Trophoblast cell (in vitro differentiated cells and primary cell): Measurements from ENCODE around the gene SORD. TPM values are rescaled to one million over a fixed set of nuclear protein-coding genes. Genes with fewer than 3 reads are reported as not detected.
"Not testable (repeated sequence)": the region's sequence is repeated elsewhere in the genome, so short reads cannot be mapped to it uniquely, and the experiment has no call there.

Source experiments
- DNase-seq, 2 donors: peaks; one replicate each; pipeline ENCODE4 v3.0.0-alpha.2; 2016
- H2AFZ ChIP-seq: 2 replicates; pipeline ENCODE4 v1.6.1; 2013; ENCODE audit warnings: low read length, moderate library complexity, mild to moderate bottlenecking; ENCODE audit not compliant: insufficient read depth, poor library complexity
- H2AK5ac ChIP-seq: 2 replicates; pipeline ENCODE4 v1.6.1; 2013; ENCODE audit warnings: mild to moderate bottlenecking, low read length
- H2BK120ac ChIP-seq: 2 replicates; pipeline ENCODE4 v1.6.1; 2013; ENCODE audit warnings: low read length, mild to moderate bottlenecking, moderate library complexity; ENCODE audit not compliant: insufficient read depth, poor library complexity
- H2BK12ac ChIP-seq: 2 replicates; pipeline ENCODE4 v1.6.1; 2013; ENCODE audit warnings: mild to moderate bottlenecking, low read length, moderate library complexity
- H2BK5ac ChIP-seq: 2 replicates; pipeline ENCODE4 v1.6.1; 2013; ENCODE audit warnings: low read length, low read depth, moderate library complexity, mild to moderate bottlenecking; ENCODE audit not compliant: poor library complexity
- H3K14ac ChIP-seq: 2 replicates; pipeline ENCODE4 v1.6.1; 2013; ENCODE audit warnings: mild to moderate bottlenecking, low read length
- H3K18ac ChIP-seq: 2 replicates; pipeline ENCODE4 v1.6.1; 2013; ENCODE audit warnings: mild to moderate bottlenecking, low read length
- H3K23ac ChIP-seq: 2 replicates; pipeline ENCODE4 v1.6.1; 2013; ENCODE audit warnings: low read length
- H3K27ac ChIP-seq: 2 replicates; pipeline ENCODE4 v1.5.1; 2013; ENCODE audit warnings: low read depth, mild to moderate bottlenecking, inconsistent platforms, low read length, moderate library complexity
- H3K27me3 ChIP-seq: 2 replicates; pipeline ENCODE4 v1.6.1; 2013; ENCODE audit warnings: inconsistent platforms, mild to moderate bottlenecking, low read length, moderate library complexity; ENCODE audit not compliant: insufficient read depth
- H3K36me3 ChIP-seq, 2 experiments: 1 replicate in 1 of 2; 2 replicates in 1 of 2; pipeline ENCODE4 v1.6.1; 2013; ENCODE audit warnings: low read length in 2 of 2, mild to moderate bottlenecking in 2 of 2, moderate library complexity in 1 of 2; ENCODE audit not compliant: insufficient read depth in 2 of 2, control insufficient read depth in 1 of 2
- H3K4ac ChIP-seq: 2 replicates; pipeline ENCODE4 v1.6.1; 2013; ENCODE audit warnings: low read depth, mild to moderate bottlenecking, low read length, moderate library complexity
- H3K4me1 ChIP-seq, 2 experiments: 1 replicate in 1 of 2; 2 replicates in 1 of 2; pipeline ENCODE4 v1.6.1; 2013; ENCODE audit warnings: low read length in 2 of 2, mild to moderate bottlenecking in 2 of 2, moderate library complexity in 1 of 2; ENCODE audit not compliant: insufficient read depth in 2 of 2, control insufficient read depth in 1 of 2
- H3K4me2 ChIP-seq: 2 replicates; pipeline ENCODE4 v1.6.1; 2013; ENCODE audit warnings: inconsistent platforms, mild to moderate bottlenecking, low read length, moderate library complexity
- H3K4me3 ChIP-seq: 2 replicates; pipeline ENCODE4 v1.5.1; 2013; ENCODE audit warnings: mild to moderate bottlenecking, low read depth, low read length, inconsistent platforms
- H3K79me1 ChIP-seq: one replicate; pipeline ENCODE4 v1.6.1; 2013; ENCODE audit warnings: low read length
- H3K79me2 ChIP-seq: 2 replicates; pipeline ENCODE4 v1.6.1; 2013; ENCODE audit warnings: low read length, mild to moderate bottlenecking; ENCODE audit not compliant: control insufficient read depth, insufficient read depth, poor library complexity
- H3K9ac ChIP-seq: 2 replicates; pipeline ENCODE4 v1.6.1; 2013; ENCODE audit warnings: mild to moderate bottlenecking, low read length
- H3K9me3 ChIP-seq: 2 replicates; pipeline ENCODE4 v1.6.1; 2013; ENCODE audit warnings: low read depth, mild to moderate bottlenecking, control low read depth, inconsistent platforms, low read length; ENCODE audit not compliant: insufficient read depth
- H4K12ac ChIP-seq: 2 replicates; pipeline ENCODE4 v1.6.1; 2013; ENCODE audit warnings: low read depth, mild to moderate bottlenecking, low read length, moderate library complexity
- H4K8ac ChIP-seq: 2 replicates; pipeline ENCODE4 v1.6.1; 2013; ENCODE audit warnings: low read depth, mild to moderate bottlenecking, low read length, moderate library complexity
- H4K91ac ChIP-seq: one replicate; pipeline ENCODE4 v1.6.1; 2013; ENCODE audit warnings: low read depth, mild to moderate bottlenecking, low read length, moderate library complexity
- WGBS: extraction: QIAGEN DNeasy Blood & Tissue Kit; methylation state at CpG from one replicate; pipeline ENCODE4 v1.1.7; 2013; ENCODE audit warnings: missing lambda C conversion rate; ENCODE audit not compliant: insufficient read length, insufficient coverage; ENCODE audit errors: extremely low coverage; 5-methylcytosine and 5-hydroxymethylcytosine counted together
- polyA plus RNA-seq: library from polyadenylated mRNA; stranded (reverse); fragments of 200-250 nt; gene quantifications from 2 replicates; pipeline ENCODE4 v1.2.3, GENCODE V29; 2013

SORD gene
- 9.3 and 9.7 TPM in 2 replicates for polyA plus RNA-seq

DNA sequence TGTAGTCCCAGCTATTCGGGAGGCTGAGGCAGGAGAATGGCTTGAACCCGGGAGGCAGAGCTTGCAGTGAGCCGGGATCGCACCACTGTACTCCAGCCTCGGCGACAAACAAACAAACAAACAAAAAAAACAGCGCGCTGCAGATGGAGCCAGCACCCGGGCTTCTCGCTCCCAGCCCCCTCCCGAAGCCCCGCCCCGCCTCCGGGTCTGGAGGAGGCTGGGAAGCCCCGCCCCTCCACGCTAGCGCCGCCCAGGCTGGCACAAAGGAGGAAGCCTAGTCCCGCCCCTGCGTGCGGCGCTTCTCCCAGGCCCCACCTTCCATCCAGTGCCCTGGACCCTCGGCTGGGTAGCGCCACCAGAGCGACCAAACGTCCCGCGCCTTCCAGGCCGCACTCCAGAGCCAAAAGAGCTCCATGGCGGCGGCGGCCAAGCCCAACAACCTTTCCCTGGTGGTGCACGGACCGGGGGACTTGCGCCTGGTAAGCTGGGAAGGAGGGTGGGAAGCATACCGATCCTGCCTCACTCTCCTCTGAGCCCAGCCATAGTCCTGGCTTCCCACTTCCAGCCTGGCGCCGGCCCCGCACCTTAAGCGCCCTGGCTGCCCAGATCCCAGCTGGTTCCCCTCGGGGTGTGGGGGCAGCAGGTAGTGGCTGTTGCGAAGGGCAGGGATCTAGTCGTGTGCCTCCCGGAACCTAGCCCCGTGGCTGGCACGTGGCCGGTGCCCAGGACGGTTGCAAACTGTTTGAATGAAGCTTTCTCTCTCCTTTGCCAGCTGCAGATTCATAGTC is at the start of gene SORD:
TSS of gene SORD (plus strand) at position 325 of the 788 bp plus-strand sequence. CDS start at position 414, 89 bp downstream.
- H2AFZ ChIP-seq, result peak within 1 kb of the TSS; percentile 75
- peaks cover 4% of the 10 kb centered on the region for H3K79me2 ChIP-seq
- WGBS, result no CpG with 5 or more reads among the region's 48 CpGs
- peak within 1 kb of the TSS; percentile 31 for H4K91ac ChIP-seq
- H3K9ac ChIP-seq, result peak within 1 kb of the TSS; percentile 34
- H2BK120ac ChIP-seq, result peak within 1 kb of the TSS; percentile 12
- peak; percentile 69 to 80 for DNase-seq
- H3K4me2 ChIP-seq, result peak within 1 kb of the TSS; percentile 69
- H4K8ac ChIP-seq, result peak within 1 kb of the TSS; percentile 85
- H2AK5ac ChIP-seq, result no peak within 1 kb of the TSS
- H3K27ac ChIP-seq, result no peak within 1 kb of the TSS
- H3K4ac ChIP-seq, result peak within 1 kb of the TSS; percentile 4
- peaks cover 5% of the 10 kb centered on the region for H3K79me1 ChIP-seq
- no peaks in the 10 kb centered on the region for H3K36me3 ChIP-seq
- H3K27me3 ChIP-seq, result no peaks in the 10 kb centered on the region
- H3K9me3 ChIP-seq, result peaks cover 2% of the 10 kb centered on the region
- H3K23ac ChIP-seq, result no peak within 1 kb of the TSS
- H3K14ac ChIP-seq, result peak within 1 kb of the TSS; percentile 65
- H3K4me3 ChIP-seq, result peak within 1 kb of the TSS; percentile 82
- H4K12ac ChIP-seq, result peak within 1 kb of the TSS; percentile 12
- H3K4me1 ChIP-seq, result peaks cover 5 to 9% of the 10 kb centered on the region in 2 experiments
- peak within 1 kb of the TSS; percentile 2 for H2BK5ac ChIP-seq
- H2BK12ac ChIP-seq, result no peak within 1 kb of the TSS
- H3K18ac ChIP-seq, result peak within 1 kb of the TSS; percentile 68

DNA sequence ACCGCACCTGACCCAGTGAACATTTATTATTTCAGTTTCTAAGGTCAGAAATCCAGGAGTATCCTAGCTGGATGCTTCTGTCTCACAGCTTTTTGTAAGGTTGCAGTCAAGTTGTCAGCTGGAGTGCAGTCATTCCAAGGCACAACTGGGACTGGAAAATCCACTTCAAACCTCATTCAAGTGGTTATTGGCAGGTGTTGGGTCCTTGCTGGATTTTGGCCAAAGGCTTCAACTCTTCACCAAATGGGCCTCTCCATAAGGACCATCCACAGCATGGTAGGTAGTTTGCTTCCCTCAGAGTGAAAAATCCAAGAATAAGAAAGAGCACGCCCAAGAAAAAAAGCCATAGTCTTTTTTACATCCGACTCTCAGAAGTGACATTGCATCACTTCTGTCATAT is 46.8 kb upstream of the SORD start:
- not testable (repeated sequence) for H4K12ac ChIP-seq, H3K4me2 ChIP-seq, H3K18ac ChIP-seq, H3K4me1 ChIP-seq, H2BK5ac ChIP-seq, H3K79me1 ChIP-seq, H2AFZ ChIP-seq, H3K27me3 ChIP-seq, H2BK12ac ChIP-seq, H3K4ac ChIP-seq, H2AK5ac ChIP-seq, H3K79me2 ChIP-seq, H3K36me3 ChIP-seq, H2BK120ac ChIP-seq, H3K14ac ChIP-seq, H4K91ac ChIP-seq, H3K9me3 ChIP-seq, H3K9ac ChIP-seq, H3K4me3 ChIP-seq, H4K8ac ChIP-seq, DNase-seq, H3K23ac ChIP-seq, H3K27ac ChIP-seq
- WGBS, result no CpG with 5 or more reads among the region's 3 CpGs

DNA sequence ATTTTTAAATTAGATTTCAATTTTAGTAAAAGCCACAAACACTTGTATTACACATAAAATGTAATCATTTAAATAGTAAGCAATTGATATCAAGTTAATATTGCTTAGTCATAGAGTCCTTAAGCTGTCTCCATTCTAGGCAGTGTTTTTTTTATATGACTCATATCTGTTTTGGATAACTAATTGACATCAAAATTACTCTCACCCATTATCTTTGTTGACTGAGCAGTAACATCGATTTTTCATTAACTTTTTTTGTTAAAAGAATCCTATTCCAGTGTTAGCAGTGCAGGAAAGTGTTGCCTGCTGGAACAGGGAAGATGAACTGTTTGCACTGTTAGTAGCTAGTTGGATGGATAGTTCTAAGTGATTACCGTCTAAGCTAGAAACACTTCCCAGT is 45.2 kb upstream of the SORD start:
- not testable (repeated sequence) for H3K23ac ChIP-seq, H4K12ac ChIP-seq, H3K27me3 ChIP-seq, H4K91ac ChIP-seq, H3K4me2 ChIP-seq, H3K36me3 ChIP-seq, H2AK5ac ChIP-seq, H3K18ac ChIP-seq, H3K9me3 ChIP-seq, H3K4ac ChIP-seq, DNase-seq, H4K8ac ChIP-seq, H2BK5ac ChIP-seq, H2BK120ac ChIP-seq, H3K27ac ChIP-seq, H2AFZ ChIP-seq, H2BK12ac ChIP-seq, H3K14ac ChIP-seq, H3K4me1 ChIP-seq, H3K79me1 ChIP-seq, H3K79me2 ChIP-seq, H3K9ac ChIP-seq, H3K4me3 ChIP-seq
- WGBS, result no CpG with 5 or more reads among the region's 2 CpGs

DNA sequence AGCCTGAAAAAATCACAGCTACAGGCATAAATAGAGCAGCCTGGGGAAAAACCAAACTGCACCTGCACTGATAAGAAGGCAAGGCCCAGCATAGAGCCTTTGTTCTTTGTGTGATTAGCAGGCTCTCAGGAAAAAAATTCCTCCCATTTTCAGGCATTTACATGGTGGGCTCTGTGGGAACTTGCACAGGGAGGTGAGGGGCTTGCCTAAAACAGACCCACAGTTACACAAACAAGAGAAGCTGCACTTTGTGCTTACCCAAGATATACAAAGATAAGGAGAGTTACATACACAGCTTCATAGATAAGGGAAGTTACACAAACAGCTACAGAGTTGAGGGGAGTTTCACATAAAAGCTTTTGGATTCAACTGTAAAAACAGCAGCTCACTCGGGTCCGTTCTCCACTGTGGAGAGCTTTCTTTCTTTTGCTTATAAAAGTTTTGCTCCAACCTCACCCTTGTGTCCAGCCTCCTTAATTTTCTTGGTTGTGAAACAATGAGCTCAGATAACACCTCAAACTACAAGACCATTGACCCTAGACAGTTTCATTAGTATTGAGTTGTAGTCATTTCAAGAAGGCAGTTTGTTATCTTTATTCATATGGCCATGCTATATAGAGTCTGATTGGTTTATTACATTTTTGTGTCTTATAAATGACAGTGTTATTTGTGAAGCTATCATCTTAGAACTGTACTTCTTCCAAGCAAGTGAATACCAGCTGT is 43.2 kb upstream of the SORD start:
- DNase-seq, H3K27me3 ChIP-seq, H4K8ac ChIP-seq, H2BK120ac ChIP-seq, H3K4me1 ChIP-seq, H3K79me2 ChIP-seq, H3K36me3 ChIP-seq, H3K4me2 ChIP-seq, H4K91ac ChIP-seq, H4K12ac ChIP-seq, H2BK5ac ChIP-seq, H3K23ac ChIP-seq, H2AK5ac ChIP-seq, H3K9ac ChIP-seq, H3K4me3 ChIP-seq, H3K9me3 ChIP-seq, H3K14ac ChIP-seq, H3K79me1 ChIP-seq, H3K18ac ChIP-seq, H3K27ac ChIP-seq, H2AFZ ChIP-seq, H2BK12ac ChIP-seq, H3K4ac ChIP-seq: not testable (repeated sequence)
- WGBS, result no CpG with 5 or more reads among the region's 2 CpGs
